GM20000 (cell line): ENCODE results near the gene TNFRSF9.

Experiments
- DNase-seq: peaks from one replicate; pipeline ENCODE4 v3.0.0; 2012; ENCODE audit warnings: low spot score
- CTCF ChIP-seq: IDR thresholded peaks from 2 replicates; pipeline ENCODE4 v1.5.1; 2012; ENCODE audit warnings: mild to moderate bottlenecking, control low read depth; ENCODE audit errors: extremely low read depth, missing control alignments

The TNFRSF9 gene

GRCh38 chr1:7869136-7869920 lies 71.3 kb downstream of the TNFRSF9 start:
- no peak for TF ChIP-seq CTCF
- no peak for DNase-seq

GRCh38 chr1:7868070-7868780 lies 72.4 kb downstream of the TNFRSF9 start:
- no peak for DNase-seq
- TF ChIP-seq CTCF, result no peak

- TF ChIP-seq CTCF, result no peak
- no peak for DNase-seq
These were observed 74.7 kb downstream of the TNFRSF9 start for GRCh38 chr1:7865978-7866377.
